ENCODE measurements around the gene EMC7.

DNA sequence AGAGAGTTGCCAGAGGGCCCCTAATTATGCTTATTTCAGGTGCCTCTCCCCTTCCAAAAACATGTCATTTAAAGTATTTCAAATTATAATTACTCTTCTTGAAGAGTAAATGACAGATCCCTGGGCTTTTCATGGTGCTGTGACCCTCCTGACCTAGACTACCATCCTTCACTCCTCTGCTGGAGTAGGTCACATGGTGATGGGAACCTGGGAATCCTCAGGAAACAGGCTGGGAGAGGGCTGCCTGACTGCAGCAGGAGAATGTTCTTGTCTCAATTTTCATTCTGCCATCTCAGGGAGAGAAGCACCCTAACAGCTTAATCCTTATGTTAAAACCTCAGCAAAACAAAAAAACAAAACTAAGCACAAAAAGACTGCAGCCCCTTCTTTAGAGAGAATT is 24.9 kb upstream of the EMC7 start:
- no peak for TF ChIP-seq POLR2AphosphoS5 (IDR thresholded peaks at IDR 0.05)
- TF ChIP-seq, protein P1, sequence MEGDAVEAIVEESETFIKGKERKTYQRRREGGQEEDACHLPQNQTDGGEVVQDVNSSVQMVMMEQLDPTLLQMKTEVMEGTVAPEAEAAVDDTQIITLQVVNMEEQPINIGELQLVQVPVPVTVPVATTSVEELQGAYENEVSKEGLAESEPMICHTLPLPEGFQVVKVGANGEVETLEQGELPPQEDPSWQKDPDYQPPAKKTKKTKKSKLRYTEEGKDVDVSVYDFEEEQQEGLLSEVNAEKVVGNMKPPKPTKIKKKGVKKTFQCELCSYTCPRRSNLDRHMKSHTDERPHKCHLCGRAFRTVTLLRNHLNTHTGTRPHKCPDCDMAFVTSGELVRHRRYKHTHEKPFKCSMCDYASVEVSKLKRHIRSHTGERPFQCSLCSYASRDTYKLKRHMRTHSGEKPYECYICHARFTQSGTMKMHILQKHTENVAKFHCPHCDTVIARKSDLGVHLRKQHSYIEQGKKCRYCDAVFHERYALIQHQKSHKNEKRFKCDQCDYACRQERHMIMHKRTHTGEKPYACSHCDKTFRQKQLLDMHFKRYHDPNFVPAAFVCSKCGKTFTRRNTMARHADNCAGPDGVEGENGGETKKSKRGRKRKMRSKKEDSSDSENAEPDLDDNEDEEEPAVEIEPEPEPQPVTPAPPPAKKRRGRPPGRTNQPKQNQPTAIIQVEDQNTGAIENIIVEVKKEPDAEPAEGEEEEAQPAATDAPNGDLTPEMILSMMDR (IDR thresholded peaks at IDR 0.05): no peak
